ENCODE measurements around the gene NEO1.

DNA sequence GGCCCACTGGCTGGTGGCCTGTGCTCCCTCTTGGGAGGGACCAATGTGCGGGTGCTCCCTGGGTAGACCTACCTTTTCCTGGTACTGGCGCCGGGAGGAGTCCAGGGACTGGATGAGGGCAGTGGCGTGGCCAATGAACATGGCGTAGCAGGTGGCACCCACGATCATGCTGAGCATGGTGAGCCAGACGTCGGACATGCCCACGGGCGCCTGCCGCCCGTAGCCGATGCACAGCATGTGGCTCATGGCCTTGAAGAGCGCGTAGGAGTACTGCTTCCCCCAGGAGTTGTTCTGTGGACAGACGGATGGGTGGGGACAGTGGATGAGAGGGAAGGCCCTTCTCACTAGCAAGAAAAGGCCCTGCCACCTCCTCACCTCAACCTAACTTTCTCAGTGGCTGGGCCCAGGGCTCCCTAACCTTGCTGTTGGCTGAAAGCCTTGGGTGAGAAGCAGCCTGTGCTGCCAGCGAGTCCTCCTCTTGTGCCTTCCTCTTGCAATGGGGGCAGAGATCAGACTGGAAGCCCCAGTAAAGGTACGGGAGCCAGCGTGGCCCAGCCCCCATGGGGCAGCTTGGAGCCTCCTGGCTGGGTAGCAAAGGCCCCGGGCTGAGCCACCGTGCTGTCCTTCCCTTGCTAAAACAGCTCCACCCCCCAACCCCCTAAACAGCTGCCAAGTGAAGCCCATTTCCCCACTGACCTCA is 277.4 kb downstream of the NEO1 start:
- TF ChIP-seq, protein P1, sequence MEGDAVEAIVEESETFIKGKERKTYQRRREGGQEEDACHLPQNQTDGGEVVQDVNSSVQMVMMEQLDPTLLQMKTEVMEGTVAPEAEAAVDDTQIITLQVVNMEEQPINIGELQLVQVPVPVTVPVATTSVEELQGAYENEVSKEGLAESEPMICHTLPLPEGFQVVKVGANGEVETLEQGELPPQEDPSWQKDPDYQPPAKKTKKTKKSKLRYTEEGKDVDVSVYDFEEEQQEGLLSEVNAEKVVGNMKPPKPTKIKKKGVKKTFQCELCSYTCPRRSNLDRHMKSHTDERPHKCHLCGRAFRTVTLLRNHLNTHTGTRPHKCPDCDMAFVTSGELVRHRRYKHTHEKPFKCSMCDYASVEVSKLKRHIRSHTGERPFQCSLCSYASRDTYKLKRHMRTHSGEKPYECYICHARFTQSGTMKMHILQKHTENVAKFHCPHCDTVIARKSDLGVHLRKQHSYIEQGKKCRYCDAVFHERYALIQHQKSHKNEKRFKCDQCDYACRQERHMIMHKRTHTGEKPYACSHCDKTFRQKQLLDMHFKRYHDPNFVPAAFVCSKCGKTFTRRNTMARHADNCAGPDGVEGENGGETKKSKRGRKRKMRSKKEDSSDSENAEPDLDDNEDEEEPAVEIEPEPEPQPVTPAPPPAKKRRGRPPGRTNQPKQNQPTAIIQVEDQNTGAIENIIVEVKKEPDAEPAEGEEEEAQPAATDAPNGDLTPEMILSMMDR (IDR thresholded peaks at IDR 0.05), result no peak
- TF ChIP-seq, protein P2, sequence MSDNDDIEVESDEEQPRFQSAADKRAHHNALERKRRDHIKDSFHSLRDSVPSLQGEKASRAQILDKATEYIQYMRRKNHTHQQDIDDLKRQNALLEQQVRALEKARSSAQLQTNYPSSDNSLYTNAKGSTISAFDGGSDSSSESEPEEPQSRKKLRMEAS (IDR thresholded peaks at IDR 0.05), result no peak
- no peak for TF ChIP-seq JUN (IDR thresholded peaks at IDR 0.05)
- no peak for TF ChIP-seq MYC (IDR thresholded peaks at IDR 0.05; ENCODE audit: borderline replicate concordance, low read length)
- TF ChIP-seq BHLHE40 (IDR thresholded peaks at IDR 0.05; ENCODE audit: low read depth, low read length), result no peak
- no peak for TF ChIP-seq POLR2A (IDR thresholded peaks at IDR 0.05; ENCODE audit: low read length)
